Measurements from ENCODE around the gene CTNNA1. TPM values are rescaled to one million over a fixed set of nuclear protein-coding genes. Genes with fewer than 3 reads are reported as not detected.
"Not testable (repeated sequence)": the region's sequence is repeated elsewhere in the genome, so short reads cannot be mapped to it uniquely, and the experiment has no call there.

The CTNNA1 gene
- total RNA-seq, 1 donor from 2014 or later, result 262 TPM

DNA sequence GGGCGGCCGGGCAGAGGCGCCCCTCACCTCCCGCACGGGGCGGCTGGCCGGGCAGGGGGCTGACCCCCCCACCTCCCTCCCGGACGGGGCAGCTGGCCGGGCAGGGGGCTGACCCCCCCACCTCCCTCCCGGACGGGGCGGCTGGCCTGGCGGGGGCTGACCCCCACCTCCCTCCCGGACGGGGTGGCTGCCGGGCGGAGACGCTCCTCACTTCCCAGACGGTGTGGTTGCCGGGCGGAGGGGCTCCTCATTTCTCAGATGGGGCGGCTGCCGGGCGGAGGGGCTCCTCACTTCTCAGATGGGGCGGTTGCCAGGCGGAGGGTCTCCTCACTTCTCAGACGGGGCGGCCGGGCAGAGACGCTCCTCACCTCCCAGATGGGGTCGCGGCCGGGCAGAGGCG lies 57.6 kb downstream of the CTNNA1 start:
- DNase-seq, result not testable (repeated sequence)

DNA sequence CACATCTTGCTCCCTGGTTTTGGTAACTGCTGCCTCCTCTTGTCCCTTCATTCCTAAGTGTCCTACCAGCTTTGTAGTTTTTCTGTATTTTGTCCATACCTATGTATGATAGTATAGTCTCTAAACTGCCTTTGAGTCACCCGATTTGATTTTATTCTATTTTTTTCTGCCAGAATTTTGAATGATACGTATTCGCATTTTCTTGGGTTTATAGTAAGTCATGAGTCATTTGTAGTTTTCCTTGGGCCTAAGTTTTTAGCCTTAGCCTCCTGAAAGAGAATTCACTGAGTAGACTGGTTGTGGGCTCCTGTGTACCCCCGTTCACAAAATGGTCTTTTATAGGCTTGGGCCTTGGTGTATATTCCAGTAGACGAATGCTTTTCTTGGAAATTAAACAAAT lies 62.3 kb downstream of the CTNNA1 start:
- no peak for DNase-seq

DNA sequence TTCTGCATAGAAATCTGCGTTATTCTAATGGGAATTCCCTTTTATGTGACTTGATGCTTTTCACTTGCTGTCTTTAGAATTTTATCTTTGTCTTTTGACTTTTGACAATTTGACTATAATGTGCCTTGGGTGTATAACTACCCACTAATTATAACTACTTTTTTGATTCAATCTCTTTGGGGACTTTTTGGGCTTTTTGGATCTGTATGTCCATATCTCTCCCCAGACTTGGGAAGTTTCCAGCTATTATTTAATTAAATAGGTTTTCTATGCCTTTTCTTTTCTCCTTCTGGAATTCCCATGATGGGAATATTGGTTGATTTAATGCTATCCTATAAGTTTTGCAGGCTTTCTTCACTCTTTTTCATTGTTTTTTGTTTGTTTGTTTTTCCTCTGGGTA lies 64.0 kb downstream of the CTNNA1 start:
- DNase-seq, result no peak

DNA sequence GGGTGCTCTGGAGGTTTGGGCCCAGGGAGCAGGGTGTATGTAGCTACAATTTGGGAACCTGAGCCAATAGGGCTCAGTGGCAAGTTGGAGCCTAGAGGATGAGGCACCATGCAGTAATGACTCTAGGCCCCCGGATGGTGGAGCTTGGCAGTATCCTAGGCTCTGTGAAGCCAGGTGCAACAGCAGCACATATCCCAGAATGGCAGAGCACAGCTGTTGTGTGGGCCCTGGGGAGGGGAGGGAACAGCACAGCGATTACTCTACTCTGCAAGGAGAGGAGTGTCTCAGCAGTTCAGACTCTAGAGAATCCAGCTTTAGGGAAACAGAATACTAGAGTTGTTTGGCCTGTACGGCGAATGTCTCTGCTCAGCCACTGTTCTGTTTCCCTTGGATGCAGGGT lies 65.9 kb downstream of the CTNNA1 start:
- no peak for DNase-seq

DNA sequence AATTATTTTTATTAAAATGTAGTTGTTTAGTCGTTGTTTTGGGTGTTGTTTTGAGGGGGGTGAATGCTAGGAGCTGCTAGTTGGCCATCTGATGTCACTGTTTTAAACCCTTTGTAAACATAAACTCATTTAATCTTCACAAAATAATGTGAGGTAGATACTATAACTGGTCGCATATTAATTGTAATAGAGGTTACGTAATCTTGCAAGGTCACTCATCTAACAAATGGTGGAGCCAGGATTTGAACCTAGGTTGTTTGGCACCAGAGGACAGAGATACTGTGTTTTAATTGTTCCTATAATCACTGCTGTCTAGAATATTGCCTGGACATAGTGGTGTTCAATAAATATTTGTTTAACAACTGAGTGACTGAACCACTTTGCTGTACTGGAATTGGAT lies 67.5 kb downstream of the CTNNA1 start:
- no peak for DNase-seq

DNA sequence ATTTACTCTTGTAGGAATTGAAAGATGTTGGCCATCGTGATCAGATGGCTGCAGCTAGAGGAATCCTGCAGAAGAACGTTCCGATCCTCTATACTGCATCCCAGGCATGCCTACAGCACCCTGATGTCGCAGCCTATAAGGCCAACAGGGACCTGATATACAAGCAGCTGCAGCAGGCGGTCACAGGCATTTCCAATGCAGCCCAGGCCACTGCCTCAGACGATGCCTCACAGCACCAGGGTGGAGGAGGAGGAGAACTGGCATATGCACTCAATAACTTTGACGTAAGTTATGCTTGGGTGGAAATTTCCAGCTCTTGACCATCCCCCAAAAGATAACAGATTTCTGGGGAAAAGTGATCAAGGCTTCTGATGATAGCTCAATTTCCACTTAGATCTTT lies 71.3 kb downstream of the CTNNA1 start:
- no peak for DNase-seq

DNA sequence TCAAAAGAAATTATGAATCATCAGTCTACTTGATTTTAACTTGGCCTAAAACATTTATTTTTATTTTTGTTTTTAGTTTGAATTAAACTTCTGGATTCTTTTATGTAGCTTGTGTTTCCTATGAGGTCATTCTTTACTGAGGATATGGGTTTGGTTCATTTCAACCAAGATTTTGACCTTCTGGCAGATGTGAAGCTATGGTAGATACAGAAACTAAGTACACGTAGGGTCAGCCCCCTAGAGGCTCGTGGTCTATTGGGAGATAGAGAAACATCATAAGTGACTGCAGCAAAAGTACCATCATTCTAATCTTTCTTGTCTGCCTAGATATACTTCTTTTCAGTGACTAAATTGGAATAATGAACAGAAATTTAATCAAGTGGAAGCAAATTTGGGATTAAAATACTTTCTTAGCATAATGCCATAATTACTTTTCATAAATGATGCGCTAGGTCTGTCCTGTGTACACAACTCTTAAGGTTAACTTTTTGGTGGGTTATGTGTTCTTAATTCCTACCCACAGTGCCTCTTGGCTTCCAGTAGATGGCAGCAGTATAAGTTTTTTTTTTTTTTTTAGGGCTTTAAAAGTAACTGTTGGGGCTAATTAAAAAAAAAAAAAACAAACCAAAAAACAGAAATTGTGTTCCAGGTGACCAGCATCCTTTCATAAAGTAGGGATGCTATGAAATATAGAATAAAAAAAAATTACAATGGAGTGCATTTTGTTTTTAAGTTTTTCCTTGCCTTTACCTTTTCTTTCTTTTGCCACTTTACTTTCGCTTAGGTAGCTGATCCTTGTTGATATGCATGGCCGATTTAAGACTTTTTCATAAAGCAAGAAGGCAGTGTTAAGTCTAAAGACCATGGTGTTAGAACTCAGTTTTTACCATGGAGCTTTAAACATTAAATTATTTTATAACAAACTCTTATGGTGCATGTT lies 72.0 kb downstream of the CTNNA1 start:
- DNase-seq, result no peak

DNA sequence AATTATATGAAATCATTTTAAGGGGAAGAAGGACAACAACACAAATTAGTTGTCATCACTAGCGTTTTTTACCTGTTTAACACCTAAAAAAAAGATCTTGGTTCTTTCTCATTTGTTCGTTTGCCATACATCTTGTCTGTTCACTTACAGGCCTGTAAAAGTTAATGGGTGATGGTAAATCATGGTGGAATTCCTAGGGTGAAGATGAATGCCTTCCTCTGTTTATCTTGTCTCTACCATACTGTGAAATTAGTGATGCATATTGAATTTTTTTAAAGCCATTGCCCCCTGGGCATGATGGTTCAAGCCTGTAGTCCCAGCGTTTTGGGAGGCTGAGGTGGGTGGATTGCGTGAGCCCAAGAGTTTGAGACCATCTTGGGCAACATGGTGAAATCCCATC lies 75.3 kb downstream of the CTNNA1 start:
- no peak for DNase-seq

DNA sequence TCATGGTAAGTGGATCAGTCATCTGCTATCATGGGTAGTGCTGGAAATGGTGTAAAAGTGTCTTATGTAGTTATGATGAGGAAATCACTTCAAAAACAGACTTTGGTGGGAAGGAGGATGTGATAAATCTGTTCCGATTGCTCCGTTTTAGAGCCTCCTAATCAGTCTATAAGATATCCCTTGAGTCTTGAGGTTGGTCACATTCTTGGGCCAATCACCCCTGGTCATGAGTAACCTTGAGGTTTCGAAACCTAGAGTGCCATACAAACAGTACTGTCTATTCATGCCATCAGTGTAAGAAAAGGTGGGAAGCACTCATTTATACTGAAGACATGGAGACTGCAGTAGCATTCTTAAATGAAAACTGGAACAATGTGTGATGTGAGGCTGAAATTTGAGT lies 76.1 kb downstream of the CTNNA1 start:
- no peak for DNase-seq

DNA sequence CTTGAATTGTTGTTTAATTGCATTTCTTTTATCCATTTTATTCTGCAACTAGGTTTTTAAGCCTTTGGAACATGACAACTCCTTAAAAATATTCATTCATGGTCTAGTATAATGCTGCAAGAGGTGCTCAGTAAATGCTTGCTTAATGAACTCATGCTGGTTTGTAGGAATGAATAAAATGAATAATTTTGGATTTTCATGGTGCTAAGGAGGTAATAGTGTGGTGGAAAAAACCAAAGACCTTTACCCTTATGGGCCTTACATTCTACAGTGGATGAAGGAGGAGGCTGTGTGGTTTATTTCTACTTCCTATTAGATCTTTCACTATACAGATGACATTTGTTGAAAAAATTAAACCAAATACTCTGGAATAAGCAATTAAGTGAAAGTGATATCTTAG lies 78.5 kb downstream of the CTNNA1 start:
- no peak for DNase-seq

DNA sequence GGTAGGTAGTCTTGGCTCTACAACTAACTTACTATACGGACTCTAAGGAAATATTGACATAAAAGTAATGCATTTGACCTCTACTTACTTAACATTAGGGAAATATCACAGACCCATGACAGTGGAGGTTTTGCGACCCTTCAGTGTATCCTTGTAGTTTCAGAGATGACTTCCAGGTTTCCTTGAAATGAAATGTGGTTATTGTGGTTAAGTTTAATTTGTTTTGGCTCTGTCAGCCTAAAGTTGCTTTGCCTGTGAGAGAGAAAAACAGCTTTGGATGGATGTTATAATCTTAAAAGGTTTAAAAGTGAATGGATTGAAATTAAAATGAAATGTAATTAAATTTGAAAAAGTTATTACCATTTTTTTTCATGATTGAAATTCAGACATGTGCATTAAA lies 79.0 kb downstream of the CTNNA1 start:
- no peak for DNase-seq

DNA sequence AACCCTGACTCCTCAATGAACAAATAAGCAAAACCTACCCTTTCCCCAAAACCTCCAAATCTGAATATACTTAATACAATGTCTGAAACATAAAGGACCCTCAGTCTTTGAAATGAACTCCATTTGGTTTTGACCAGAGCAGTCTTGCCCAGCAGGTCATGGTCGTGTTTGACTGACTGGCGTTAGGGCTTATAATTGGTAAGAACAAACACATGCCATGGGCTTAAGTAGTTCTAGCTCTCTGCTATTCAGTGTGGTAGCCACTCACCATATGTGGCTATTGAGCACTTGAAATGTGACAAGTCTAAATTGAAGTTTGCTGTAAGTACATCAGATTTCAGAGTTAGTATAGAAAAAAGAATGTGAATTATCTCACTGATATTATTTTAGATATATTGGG lies 79.9 kb downstream of the CTNNA1 start:
- no peak for DNase-seq

DNA sequence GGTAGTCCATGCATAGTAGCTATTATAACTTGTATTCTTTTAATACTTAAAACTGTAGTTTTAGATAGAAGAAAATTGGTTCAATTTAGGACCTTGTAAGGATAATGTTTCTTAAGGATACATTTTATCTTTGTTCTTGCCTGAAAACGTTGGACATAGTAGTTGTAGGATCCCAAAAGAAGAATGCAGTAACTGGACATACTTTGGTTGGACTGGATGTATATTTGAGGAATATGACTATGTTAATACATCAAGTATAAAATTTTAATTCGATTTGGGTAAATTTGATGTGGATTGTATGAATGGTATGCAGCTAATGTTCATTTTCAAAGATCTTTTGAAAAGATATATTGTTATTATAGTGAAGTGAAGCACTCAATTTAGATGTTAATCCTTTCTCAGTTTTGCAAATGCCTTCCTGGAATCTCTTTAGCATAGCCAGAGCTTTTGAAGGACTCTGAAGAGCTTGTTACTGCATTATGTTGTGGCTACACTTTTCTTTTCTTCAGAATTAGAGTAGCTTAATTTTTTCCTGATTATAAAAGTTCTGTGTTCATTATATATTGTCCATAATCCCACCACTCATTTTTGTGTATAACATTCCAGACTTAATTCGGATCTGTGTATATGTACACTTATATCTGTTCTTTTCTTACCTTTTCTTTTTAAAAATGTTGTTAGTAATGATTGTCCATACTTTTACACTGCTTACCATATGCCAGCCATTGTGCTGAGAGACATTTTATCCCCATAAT lies 80.7 kb downstream of the CTNNA1 start:
- no peak for DNase-seq

DNA sequence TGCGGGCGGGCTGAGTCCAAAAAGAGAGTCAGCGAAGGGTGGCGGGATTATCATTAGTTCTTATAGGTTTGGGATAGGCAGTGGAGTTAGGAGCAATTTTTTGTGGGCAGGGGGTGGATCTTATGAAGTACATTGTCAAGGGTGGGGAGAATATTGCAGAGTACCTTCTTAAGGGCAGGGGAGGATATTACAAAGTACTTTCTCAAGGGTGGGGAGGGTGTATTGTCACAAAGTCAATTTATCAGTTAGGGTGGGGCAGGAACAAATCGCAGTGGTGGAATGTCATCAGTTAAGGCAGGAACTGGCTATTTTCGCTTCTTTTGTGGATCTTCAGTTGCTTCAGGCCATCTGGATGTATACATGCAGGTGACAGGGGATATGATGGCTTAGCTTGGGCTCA lies 81.6 kb downstream of the CTNNA1 start:
- DNase-seq, result not testable (repeated sequence)

DNA sequence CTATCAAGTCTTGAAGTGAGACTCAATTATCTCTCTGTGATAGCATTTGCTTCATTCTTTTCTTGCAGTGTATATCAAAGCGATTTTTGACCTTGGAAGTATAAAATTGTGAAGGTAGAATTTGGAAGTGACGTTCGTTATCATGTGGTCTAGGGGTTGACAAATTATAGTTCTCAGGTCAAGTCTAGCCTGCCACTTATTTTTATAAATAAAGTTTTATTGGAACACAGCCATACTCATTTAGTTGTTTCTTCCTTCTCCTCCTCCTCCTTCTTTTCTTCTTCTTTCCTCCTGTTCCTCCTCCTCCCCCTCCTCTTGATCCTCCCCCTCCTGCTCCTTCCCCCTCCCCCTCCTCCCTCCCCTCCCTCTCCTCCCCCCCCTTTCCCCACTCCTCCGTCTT lies 83.9 kb downstream of the CTNNA1 start:
- DNase-seq, result no peak

DNA sequence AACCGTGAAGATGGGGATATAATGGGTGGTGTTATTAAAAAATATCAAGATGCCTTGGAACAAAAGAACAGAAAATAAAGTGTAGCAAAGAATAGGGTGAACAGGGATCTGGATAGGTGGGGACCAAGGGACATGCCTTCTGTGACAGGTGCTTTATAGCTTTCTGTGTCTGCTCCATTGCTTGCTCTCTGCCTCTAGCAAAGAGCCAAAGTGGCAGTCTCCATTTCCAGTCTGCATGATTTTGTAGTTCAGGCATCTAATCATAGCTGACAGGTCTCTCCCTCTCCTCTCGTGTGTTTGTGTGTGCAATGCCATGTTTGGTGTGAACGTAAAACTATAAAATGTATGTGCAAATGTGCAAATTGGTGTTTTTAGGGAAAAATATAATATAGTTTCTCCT lies 86.9 kb downstream of the CTNNA1 start:
- no peak for DNase-seq

DNA sequence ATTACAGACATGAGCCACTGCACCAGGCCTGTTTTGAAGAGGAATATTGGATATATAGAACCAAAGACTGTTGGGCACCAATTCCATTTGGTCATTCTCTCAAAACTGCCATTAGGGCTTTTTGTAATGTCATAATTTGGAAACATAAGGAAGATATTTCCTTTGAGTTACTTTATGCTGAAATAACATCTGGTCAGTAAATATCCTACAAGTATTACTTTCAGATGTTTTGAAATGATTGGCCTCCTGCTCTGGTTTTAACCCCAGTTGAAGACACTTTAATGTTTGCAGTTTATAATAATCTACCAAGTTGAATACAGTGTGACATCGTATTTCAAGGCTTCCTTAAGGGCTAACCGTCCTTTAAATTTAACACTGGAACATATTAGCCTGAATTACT lies 88.3 kb downstream of the CTNNA1 start:
- no peak for DNase-seq

DNA sequence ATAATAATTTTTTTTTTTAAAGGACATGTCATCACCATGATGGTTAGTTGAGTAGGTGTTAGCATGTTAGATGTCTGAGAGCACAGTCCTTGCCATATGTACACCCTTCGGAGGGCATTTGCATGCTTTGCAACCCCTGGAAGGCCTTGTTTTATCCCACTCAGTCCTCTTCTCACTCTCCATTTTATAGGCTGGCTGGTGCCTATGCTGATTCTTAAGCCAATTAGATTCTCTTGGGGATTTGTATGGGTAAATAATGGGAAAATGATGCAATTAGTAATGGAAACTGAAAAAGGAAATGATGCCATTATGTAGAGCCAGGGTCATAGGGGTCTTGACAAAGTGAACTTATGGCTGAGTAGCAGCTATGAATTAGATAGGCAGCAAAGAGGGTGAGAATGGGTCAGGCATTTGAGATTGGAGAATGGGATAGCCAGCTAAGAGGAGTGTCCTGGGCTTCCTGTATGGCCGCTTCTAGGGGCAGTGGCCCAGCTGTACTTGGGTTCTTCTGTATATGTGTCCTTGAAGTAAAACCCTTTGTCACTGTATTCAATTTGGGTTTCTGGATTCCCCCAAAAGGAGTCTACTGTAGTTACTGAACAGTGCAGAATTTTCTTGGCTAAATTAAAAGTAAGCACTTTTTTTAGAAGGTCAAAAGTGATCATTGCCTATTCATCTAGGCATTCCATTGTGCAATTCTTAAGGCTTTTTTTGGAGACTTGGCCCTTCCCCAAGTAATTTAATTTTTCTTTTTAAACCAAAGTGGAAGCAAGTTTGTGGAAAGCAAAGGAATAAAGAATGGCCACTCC lies 90.3 kb downstream of the CTNNA1 start:
- DNase-seq, result no peak

DNA sequence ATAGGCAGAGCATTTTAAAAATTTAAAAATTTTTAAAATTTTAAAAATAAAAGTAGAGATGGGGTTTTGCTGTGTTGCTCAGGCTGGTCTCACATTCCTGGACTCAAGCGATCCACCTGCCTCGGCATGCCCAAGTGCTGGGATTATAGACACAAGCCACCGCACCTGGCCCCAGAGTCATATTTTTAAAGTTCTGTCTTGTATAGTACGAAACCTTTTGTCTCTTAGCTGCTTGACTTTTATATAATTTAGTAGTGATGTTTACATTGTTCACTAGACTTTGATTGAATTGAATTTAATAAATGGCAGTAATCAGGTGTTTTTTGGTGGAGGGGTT lies 90.9 kb downstream of the CTNNA1 start:
- DNase-seq, result no peak

DNA sequence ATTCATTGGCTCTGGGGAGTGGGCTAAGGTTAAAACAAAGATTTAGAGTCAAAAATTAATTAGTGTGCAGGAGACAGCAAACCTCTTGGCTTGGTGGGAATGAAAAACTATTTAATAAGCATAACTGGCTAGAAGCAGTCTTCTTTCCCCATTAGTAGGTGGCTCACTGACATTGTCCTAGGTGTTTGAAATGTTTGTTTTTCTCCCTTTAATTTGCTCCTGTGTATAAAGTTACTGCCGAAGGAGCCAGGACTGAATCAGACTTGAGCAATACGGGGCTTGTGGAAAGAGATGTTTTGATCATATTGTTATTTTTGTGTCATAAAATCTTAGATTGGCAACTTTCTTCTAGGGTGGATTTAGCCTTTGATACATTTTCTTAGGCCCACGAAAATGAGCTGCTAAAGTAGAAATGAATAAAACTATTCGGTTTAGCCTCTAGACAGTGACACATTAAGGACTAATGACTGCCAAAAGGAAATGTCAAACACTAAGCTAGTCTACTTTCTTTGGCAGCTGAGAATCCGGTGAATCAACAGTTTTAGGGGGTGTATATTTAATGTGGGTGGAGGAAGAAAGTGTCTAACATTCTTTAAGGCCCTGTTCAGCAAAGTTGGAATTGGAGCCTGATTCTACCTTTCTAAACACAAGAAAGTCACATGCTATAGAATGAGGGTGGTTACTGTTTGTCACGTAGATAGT lies 91.7 kb downstream of the CTNNA1 start:
- DNase-seq, result no peak

DNA sequence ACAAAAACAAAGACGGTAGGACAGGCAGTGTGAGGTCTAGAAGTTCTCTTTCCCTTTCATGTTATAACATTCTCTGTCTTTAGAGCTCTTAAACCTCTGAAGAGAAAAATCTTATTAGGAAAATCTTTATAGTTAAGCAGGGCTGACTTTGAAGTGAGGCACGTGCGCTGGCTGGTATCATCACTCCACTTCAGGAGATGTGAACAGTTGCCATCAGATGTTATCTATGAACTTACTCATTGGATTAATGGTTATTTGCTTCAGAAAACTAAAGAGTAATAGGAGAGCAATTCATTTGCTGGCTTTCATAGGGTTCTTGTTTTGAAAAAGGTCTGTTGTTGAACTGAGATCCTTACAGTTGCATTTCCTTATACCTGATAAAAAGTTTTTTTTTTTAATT lies 96.2 kb downstream of the CTNNA1 start:
- no peak for DNase-seq

DNA sequence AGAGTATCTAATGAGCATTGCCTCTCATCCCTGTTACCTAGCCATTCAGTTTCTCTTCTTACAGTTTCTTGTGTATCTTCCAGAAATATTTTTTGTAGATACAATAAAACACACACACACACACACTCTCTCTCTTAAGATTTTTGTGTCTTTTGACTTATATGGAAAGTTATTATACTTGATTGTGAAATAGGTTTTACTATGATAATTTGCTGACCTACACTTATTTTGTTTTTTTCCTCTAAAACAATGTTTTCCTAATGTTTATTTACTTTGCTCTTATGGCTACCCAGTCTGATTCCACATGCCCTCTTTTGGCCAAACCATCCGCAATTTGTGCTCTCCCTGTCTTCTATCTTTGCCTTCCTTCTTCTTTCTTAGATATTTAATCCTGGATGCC lies 96.7 kb downstream of the CTNNA1 start:
- no peak for DNase-seq
